IMR-90 (cell line): ENCODE data around the gene SYNC.

Source experiments
- BHLHE40 ChIP-seq: fragments of 150-350 bp; IDR thresholded peaks from 2 replicates; pipeline ENCODE4 v1.6.1; 2016; ENCODE audit warnings: mild to moderate bottlenecking, low read depth, low read length
- POLR2A ChIP-seq: IDR thresholded peaks from 2 replicates; pipeline ENCODE4 v1.6.1; 2012; ENCODE audit warnings: mild to moderate bottlenecking, low read depth, low read length
- SMC3 ChIP-seq: fragments of 150-350 bp; IDR thresholded peaks from 2 replicates; pipeline ENCODE4 v1.6.1; 2016; ENCODE audit warnings: low read depth, mild to moderate bottlenecking, antibody characterized with exemption, low read length, moderate library complexity
- TF ChIP-seq, protein P1 (sequence below): conservative IDR thresholded peaks from 2 replicates; pipeline ENCODE4 v1.5.1; 2012; ENCODE audit warnings: mild to moderate bottlenecking, low read depth, low read length, improper control_type of control experiment

DNA sequence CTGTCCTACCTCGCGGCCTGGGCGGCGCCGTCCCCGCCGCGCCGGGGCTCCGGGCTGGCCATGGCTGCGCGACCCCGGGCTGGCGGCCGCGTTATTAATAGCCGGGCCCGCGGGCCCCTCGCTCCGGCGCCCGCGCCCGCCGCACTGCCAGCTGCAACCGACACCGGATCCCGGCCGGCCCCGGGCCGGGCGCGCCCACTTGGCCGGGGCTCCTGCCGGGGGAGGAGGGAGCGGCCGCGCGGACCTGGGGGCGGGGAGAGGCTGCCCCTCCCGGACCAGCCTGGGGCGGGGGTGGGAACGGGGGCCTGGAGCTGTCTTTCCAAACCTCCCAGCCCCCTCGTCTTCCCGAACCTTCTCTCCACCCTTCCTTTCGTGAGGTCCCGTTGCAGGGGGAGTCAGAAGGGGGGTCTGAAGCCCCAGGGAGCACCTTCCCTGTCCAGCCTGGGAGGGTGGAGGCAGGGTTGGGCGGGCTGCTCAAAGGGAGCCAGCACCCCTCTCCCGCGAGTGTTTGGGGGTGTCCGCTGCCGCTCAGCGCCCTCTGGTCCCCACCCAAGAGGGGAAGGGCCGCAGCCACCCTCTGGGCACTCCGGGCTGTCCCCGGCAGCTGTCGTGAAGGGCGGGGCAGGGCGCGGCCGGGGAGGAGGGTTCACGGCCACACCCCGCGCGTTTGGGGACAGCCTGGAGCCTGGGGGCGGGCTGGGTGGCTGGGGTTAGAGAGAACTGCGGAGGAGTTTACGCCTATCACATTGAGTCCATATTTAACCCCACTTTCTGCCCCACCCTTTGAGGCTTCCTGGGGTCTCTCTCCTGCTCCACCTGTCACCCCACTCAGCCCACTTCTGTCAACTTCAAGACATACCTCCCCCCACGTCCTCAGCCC, at the start of gene SYNC:
- TF ChIP-seq, protein P1, sequence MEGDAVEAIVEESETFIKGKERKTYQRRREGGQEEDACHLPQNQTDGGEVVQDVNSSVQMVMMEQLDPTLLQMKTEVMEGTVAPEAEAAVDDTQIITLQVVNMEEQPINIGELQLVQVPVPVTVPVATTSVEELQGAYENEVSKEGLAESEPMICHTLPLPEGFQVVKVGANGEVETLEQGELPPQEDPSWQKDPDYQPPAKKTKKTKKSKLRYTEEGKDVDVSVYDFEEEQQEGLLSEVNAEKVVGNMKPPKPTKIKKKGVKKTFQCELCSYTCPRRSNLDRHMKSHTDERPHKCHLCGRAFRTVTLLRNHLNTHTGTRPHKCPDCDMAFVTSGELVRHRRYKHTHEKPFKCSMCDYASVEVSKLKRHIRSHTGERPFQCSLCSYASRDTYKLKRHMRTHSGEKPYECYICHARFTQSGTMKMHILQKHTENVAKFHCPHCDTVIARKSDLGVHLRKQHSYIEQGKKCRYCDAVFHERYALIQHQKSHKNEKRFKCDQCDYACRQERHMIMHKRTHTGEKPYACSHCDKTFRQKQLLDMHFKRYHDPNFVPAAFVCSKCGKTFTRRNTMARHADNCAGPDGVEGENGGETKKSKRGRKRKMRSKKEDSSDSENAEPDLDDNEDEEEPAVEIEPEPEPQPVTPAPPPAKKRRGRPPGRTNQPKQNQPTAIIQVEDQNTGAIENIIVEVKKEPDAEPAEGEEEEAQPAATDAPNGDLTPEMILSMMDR = no peak
- no peak for TF ChIP-seq SMC3
- TF ChIP-seq BHLHE40 = no peak
- peak; percentile 78 for TF ChIP-seq POLR2A
